PC-3 (cell line): ENCODE measurements around the gene HEXD.

Experiments used
- EZH2 ChIP-seq: fragments of 300-600 bp; sonication (generic); IDR thresholded peaks from one replicate; pipeline ENCODE4 v1.6.1; 2017; ENCODE audit warnings: antibody characterized with exemption, mild to moderate bottlenecking, low read length; ENCODE audit not compliant: unreplicated experiment
- EZH2phosphoT487 ChIP-seq: fragments of 300-600 bp; sonication (generic); IDR thresholded peaks from 2 replicates; pipeline ENCODE4 v1.6.1; 2018; ENCODE audit warnings: mild to moderate bottlenecking, antibody characterized with exemption, low read length, borderline replicate concordance
- TF ChIP-seq, protein P1 (sequence below): fragments of 300-600 bp; sonication (generic); conservative IDR thresholded peaks from 2 replicates; pipeline ENCODE4 v1.5.1; 2017; ENCODE audit warnings: antibody characterized with exemption, low read depth, mild to moderate bottlenecking, low read length

DNA sequence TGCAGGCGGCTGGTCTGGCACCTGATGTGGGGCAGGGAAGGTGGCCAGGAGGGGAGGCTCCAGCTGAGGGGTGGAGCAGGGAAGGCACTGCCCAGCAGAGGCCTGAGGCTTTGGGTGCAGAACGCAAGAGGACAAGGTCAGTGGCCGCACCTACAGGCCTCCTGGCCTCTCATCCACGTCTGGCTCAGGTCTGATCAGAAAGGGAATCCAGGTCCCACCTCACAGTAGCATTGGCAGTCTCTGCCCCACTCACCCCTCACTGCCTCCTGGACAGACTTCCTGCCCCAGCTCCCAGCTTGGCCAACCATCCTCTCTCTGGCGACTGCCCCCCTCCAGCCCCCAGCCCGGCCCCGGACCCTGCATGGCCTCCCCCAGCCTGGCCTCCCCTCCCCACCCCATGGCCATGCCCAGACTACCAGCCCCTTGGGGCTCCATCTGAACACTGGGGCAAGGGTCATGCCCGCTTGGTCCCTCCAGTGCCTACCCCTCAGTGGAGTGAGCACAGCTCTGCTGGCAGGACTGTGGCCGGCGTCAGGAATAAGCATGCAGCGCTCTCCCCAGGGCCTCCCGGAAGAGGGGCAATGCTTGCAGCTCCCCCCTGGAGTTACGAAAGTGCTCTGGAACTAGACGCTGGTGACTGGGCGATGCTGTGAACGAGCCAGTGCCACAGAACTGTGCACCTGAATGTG, 42.0 kb upstream of the HEXD start:
- TF ChIP-seq, protein P1, sequence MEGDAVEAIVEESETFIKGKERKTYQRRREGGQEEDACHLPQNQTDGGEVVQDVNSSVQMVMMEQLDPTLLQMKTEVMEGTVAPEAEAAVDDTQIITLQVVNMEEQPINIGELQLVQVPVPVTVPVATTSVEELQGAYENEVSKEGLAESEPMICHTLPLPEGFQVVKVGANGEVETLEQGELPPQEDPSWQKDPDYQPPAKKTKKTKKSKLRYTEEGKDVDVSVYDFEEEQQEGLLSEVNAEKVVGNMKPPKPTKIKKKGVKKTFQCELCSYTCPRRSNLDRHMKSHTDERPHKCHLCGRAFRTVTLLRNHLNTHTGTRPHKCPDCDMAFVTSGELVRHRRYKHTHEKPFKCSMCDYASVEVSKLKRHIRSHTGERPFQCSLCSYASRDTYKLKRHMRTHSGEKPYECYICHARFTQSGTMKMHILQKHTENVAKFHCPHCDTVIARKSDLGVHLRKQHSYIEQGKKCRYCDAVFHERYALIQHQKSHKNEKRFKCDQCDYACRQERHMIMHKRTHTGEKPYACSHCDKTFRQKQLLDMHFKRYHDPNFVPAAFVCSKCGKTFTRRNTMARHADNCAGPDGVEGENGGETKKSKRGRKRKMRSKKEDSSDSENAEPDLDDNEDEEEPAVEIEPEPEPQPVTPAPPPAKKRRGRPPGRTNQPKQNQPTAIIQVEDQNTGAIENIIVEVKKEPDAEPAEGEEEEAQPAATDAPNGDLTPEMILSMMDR: no peak
- TF ChIP-seq EZH2: no peak
- no peak for TF ChIP-seq EZH2phosphoT487
